Measurements from ENCODE around the gene SPATA19. TPM values are rescaled to one million over a fixed set of nuclear protein-coding genes. Genes with fewer than 3 reads are reported as not detected.

The SPATA19 gene
- total RNA-seq, 2 donors from 2014 or later: 6.6 TPM; not detected in 1

- Histone ChIP-seq H3K27me3 (replicated peaks; ENCODE audit: insufficient read depth) (no peaks in the 10 kb centered on the region), H3K36me3 (no peaks in the 10 kb centered on the region), H3K4me3 (no peak overlapping the region), H3K27ac (no peak overlapping the region), H3K9me3 (no peaks in the 10 kb centered on the region), H3K4me1 (replicated peaks) (no peaks in the 10 kb centered on the region)
- 93% methylated on average over 10 of the region's 10 CpGs for WGBS
- no peak for DNase-seq (ENCODE audit: low spot score)
- TF ChIP-seq POLR2A (IDR thresholded peaks at IDR 0.05): no peak
- TF ChIP-seq POLR2AphosphoS5 (IDR thresholded peaks at IDR 0.05): no peak
- TF ChIP-seq, protein P1, sequence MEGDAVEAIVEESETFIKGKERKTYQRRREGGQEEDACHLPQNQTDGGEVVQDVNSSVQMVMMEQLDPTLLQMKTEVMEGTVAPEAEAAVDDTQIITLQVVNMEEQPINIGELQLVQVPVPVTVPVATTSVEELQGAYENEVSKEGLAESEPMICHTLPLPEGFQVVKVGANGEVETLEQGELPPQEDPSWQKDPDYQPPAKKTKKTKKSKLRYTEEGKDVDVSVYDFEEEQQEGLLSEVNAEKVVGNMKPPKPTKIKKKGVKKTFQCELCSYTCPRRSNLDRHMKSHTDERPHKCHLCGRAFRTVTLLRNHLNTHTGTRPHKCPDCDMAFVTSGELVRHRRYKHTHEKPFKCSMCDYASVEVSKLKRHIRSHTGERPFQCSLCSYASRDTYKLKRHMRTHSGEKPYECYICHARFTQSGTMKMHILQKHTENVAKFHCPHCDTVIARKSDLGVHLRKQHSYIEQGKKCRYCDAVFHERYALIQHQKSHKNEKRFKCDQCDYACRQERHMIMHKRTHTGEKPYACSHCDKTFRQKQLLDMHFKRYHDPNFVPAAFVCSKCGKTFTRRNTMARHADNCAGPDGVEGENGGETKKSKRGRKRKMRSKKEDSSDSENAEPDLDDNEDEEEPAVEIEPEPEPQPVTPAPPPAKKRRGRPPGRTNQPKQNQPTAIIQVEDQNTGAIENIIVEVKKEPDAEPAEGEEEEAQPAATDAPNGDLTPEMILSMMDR (IDR thresholded peaks at IDR 0.05): no peak
- intact Hi-C loops (cut with DNase I): no loop called here
Observed at GRCh38 chr11:133796043-133796795, 49.1 kb downstream of the SPATA19 start.

DNA sequence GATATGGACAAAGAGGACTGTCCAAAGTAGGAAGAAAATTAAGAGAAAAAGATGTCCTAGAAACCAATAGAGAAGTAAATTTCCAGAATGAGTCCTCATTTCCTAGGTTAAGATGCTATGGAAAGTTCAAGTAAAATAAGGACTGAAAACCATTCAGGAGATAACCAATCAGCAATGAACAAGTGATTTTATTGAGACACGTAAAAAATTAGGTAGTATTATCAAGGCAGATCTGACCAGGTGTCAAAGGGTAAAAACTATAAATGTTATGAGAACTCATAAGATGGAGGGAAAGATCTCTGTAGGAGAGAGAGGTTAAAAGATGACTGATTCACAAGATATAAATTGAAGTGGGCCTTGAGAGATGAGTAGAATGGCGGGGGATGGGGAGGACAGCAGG, 50.2 kb downstream of the SPATA19 start:
- Histone ChIP-seq H3K36me3 (no peaks in the 10 kb centered on the region), H3K4me3 (no peak overlapping the region), H3K27ac (no peak overlapping the region), H3K9me3 (no peaks in the 10 kb centered on the region), H3K4me1 (replicated peaks) (no peaks in the 10 kb centered on the region), H3K27me3 (replicated peaks; ENCODE audit: insufficient read depth) (peaks cover 3% of the 10 kb centered on the region)
- TF ChIP-seq POLR2A (IDR thresholded peaks at IDR 0.05): no peak
- TF ChIP-seq POLR2AphosphoS5 (IDR thresholded peaks at IDR 0.05): no peak
- TF ChIP-seq, protein P1 (IDR thresholded peaks at IDR 0.05): no peak
- WGBS: 90% methylated on average over 2 of the region's 2 CpGs
- intact Hi-C loops (cut with DNase I): no loop called here
- no peak for DNase-seq (ENCODE audit: low spot score)

- H3K9me3 ChIP-seq: no peaks in the 10 kb centered on the region
- H3K27me3 ChIP-seq (replicated peaks; ENCODE audit: insufficient read depth): peaks cover 3% of the 10 kb centered on the region
- no peak for DNase-seq (ENCODE audit: low spot score)
- 98% methylated on average over 2 of the region's 2 CpGs for WGBS
- intact Hi-C loops (cut with DNase I): no loop called here
- H3K36me3 ChIP-seq: no peaks in the 10 kb centered on the region
- TF ChIP-seq, protein P1 (IDR thresholded peaks at IDR 0.05): no peak
- no peak for TF ChIP-seq POLR2AphosphoS5 (IDR thresholded peaks at IDR 0.05)
- no peak for TF ChIP-seq POLR2A (IDR thresholded peaks at IDR 0.05)
- no peak overlapping the region for H3K27ac ChIP-seq
- H3K4me1 ChIP-seq (replicated peaks): no peaks in the 10 kb centered on the region
- H3K4me3 ChIP-seq: no peak overlapping the region
Observed at GRCh38 chr11:133794205-133794604, 51.1 kb downstream of the SPATA19 start.

DNA sequence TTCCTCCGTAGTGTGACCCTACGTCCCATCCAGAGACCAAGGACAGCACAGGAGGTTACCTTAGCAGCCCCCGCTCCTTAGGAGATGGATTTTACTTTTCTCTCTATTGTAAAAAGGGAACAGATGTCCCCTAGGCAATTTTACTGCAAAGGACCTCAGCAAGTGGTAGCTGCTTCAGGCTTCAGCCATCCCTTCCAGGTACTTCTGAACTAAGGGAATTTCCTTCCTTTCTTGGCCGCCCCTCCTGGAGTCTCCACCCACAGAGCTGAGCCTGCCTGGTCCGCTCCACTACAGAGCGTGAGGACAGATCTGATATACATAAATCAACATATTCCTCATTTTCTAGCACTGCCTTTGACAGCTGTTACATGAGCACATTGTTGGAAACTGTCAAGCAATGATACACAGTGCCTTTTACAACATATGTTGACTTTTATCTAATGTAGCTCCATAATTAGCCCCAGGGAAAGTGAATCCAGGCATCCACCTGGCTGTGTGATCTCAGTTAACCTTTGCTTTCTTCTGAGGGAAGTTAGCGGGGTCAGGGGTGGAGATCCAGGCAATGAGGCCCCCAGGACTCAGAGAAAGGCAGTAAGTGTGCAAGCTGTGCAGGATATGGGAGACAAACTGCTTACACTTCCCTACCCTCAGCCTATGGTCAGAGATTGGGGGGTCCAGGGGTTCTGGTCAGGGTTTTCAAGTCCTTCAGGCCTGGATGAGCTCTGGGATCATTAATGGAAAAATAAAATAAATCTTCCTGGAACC, 51.9 kb downstream of the SPATA19 start:
- no peak for DNase-seq (ENCODE audit: low spot score)
- TF ChIP-seq, protein P1 (IDR thresholded peaks at IDR 0.05): no peak
- TF ChIP-seq POLR2A (IDR thresholded peaks at IDR 0.05) (no peak), POLR2AphosphoS5 (IDR thresholded peaks at IDR 0.05) (no peak)
- Histone ChIP-seq H3K36me3 (no peaks in the 10 kb centered on the region), H3K27me3 (replicated peaks; ENCODE audit: insufficient read depth) (peaks cover 3% of the 10 kb centered on the region), H3K27ac (no peak overlapping the region), H3K4me1 (replicated peaks) (no peaks in the 10 kb centered on the region), H3K4me3 (no peak overlapping the region), H3K9me3 (no peaks in the 10 kb centered on the region)
- intact Hi-C loops (cut with DNase I): no loop called here
- 56% methylated on average over 7 of the region's 7 CpGs for WGBS
